Measurements from ENCODE around the gene BAAT. TPM values are rescaled to one million over a fixed set of nuclear protein-coding genes. Genes with fewer than 3 reads are reported as not detected.

The BAAT gene
- total RNA-seq, 4 donors from 2014 or later: not detected

- intact Hi-C loops (cut with DNase I): no loop called here
- H3K4me3 ChIP-seq: no peak overlapping the region
- 98 to 100% methylated on average over 3 of the region's 3 CpGs for WGBS, 2 donors
- TF ChIP-seq, protein P1, sequence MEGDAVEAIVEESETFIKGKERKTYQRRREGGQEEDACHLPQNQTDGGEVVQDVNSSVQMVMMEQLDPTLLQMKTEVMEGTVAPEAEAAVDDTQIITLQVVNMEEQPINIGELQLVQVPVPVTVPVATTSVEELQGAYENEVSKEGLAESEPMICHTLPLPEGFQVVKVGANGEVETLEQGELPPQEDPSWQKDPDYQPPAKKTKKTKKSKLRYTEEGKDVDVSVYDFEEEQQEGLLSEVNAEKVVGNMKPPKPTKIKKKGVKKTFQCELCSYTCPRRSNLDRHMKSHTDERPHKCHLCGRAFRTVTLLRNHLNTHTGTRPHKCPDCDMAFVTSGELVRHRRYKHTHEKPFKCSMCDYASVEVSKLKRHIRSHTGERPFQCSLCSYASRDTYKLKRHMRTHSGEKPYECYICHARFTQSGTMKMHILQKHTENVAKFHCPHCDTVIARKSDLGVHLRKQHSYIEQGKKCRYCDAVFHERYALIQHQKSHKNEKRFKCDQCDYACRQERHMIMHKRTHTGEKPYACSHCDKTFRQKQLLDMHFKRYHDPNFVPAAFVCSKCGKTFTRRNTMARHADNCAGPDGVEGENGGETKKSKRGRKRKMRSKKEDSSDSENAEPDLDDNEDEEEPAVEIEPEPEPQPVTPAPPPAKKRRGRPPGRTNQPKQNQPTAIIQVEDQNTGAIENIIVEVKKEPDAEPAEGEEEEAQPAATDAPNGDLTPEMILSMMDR (IDR thresholded peaks at IDR 0.05): no peak
- no peak for TF ChIP-seq POLR2A (IDR thresholded peaks at IDR 0.05)
- H3K36me3 ChIP-seq: peaks cover 0 to 55% (median 5%) of the 10 kb centered on the region in 3 donors
- no peak for DNase-seq
- peaks cover 0 to 22% (median 10%) of the 10 kb centered on the region in 3 donors for H3K4me1 ChIP-seq
- H3K27ac ChIP-seq: no peak overlapping the region
- peaks cover 0 to 6% (median 0%) of the 10 kb centered on the region in 3 donors for H3K9me3 ChIP-seq
- H3K27me3 ChIP-seq: no peaks in the 10 kb centered on the region
These were observed 8.3 kb upstream of the BAAT start for GRCh38 chr9:101393135-101393534.

- H3K4me3 ChIP-seq: no peak overlapping the region
- H3K27ac ChIP-seq: no peak overlapping the region
- no peaks in the 10 kb centered on the region for H3K27me3 ChIP-seq
- 66% methylated on average over 2 of the region's 2 CpGs for WGBS, 2 donors
- no peaks in the 10 kb centered on the region for H3K4me1 ChIP-seq
- intact Hi-C loops (cut with DNase I): no loop called here
- peaks cover 0 to 15% (median 0%) of the 10 kb centered on the region in 3 donors for H3K9me3 ChIP-seq
- TF ChIP-seq, protein P1 (IDR thresholded peaks at IDR 0.05): peak in 2 of 6 experiments; percentile 9 to 19
- no peak for TF ChIP-seq POLR2A (IDR thresholded peaks at IDR 0.05)
- DNase-seq: no peak
- H3K36me3 ChIP-seq: peaks cover 0 to 33% (median 5%) of the 10 kb centered on the region in 3 donors
These were observed 3.7 kb upstream of the BAAT start for GRCh38 chr9:101388507-101388993.

GRCh38 chr9:101387871-101388506 lies 3.2 kb upstream of the BAAT start:
- Histone ChIP-seq H3K27ac (no peak overlapping the region), H3K9me3 (peaks cover 0 to 13% (median 0%) of the 10 kb centered on the region in 3 donors), H3K36me3 (peaks cover 0 to 33% (median 5%) of the 10 kb centered on the region in 3 donors), H3K4me1 (no peaks in the 10 kb centered on the region), H3K27me3 (no peaks in the 10 kb centered on the region), H3K4me3 (no peak overlapping the region)
- no peak for DNase-seq
- TF ChIP-seq, protein P1 (IDR thresholded peaks at IDR 0.05): peak in 5 of 6 experiments; percentile 28 to 60 (median 40)
- no peak for TF ChIP-seq POLR2A (IDR thresholded peaks at IDR 0.05)
- intact Hi-C loops (cut with DNase I): no loop called here
- WGBS, 2 donors: 42 to 53% methylated on average over 6 of the region's 6 CpGs

GRCh38 chr9:101383361-101383760 lies 1.4 kb downstream of the BAAT start:
- Histone ChIP-seq H3K4me3 (no peak overlapping the region), H3K4me1 (no peaks in the 10 kb centered on the region), H3K27ac (no peak overlapping the region), H3K36me3 (peaks cover 0 to 6% (median 0%) of the 10 kb centered on the region in 3 donors), H3K9me3 (peaks cover 0 to 9% (median 0%) of the 10 kb centered on the region in 3 donors), H3K27me3 (no peaks in the 10 kb centered on the region)
- no peak for DNase-seq
- TF ChIP-seq, protein P1 (IDR thresholded peaks at IDR 0.05): no peak
- TF ChIP-seq POLR2A (IDR thresholded peaks at IDR 0.05): no peak
- intact Hi-C loops (cut with DNase I): no loop called here
- 82 to 90% methylated on average over 2 of the region's 2 CpGs for WGBS, 2 donors

DNA sequence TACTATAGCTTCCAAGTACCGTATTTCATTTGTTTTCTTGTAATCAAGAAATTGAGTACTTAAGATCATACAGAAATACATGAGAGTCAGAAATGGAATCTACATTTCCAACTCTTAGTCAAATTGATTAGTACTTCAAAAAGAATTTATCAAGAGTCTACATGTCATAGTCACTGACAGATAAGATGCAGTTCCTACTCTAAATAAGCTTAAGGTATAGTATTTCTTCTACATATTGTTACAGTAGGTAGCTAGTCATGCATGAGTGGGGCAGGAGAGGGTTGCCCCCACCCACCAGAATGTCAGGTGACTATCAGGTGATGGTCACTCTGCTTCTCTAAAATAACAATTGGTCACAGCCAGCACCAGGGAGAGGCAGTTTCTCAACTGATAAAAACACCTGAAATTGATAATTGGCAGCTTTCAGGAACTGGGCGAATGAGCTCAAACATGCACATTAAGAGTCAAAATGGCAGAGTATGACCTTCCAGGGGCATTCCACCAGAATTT lies 2.9 kb downstream of the BAAT start:
- 78 to 83% methylated on average over 1 to 2 of the region's 2 CpGs for WGBS, 2 donors
- DNase-seq: no peak
- Histone ChIP-seq H3K4me3 (no peak overlapping the region), H3K36me3 (no peaks in the 10 kb centered on the region), H3K4me1 (no peaks in the 10 kb centered on the region), H3K27me3 (no peaks in the 10 kb centered on the region), H3K27ac (no peak overlapping the region), H3K9me3 (peaks cover 0 to 9% (median 0%) of the 10 kb centered on the region in 3 donors)
- intact Hi-C loops (cut with DNase I): no loop called here
- no peak for TF ChIP-seq POLR2A (IDR thresholded peaks at IDR 0.05)
- TF ChIP-seq, protein P1 (IDR thresholded peaks at IDR 0.05): no peak

Data from esophagus squamous epithelium (tissue), 5 donors.